HG02840 (cell line): ENCODE measurements around the gene COPB2.

Experiments used
- ATAC-seq: cut with Tn5 transposase; IDR thresholded peaks from one replicate; pipeline ENCODE4 v1.9.1; 2021; ENCODE audit warnings: mild to moderate bottlenecking, moderate library complexity, moderate number of reproducible peaks; ENCODE audit not compliant: unreplicated experiment, low FRiP score

The COPB2 gene

DNA sequence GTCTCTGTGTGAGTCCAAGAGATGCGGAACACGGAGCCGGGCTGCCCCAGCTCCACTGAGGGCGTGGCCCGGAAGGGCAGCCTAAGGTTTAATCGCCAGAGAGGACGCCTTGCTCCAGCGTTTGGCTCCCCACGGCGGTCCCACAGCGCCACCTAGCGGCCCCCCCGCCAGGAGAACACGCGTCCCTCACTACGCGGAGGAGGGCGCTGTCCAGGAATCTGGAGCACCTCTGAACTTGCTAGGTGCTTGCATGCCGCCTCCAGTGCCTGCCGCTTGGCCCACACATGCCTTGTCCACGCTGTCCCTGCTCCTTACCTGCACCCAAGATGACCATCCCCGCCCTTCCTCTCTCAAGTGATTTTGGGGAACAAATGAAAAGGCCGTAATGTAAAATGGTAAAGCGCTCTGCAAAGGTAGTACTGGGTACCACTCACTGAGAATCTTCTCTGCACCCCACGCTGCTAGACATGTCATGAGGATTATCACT, 60.0 kb downstream of the COPB2 start:
- ATAC-seq: peak; percentile 93

DNA sequence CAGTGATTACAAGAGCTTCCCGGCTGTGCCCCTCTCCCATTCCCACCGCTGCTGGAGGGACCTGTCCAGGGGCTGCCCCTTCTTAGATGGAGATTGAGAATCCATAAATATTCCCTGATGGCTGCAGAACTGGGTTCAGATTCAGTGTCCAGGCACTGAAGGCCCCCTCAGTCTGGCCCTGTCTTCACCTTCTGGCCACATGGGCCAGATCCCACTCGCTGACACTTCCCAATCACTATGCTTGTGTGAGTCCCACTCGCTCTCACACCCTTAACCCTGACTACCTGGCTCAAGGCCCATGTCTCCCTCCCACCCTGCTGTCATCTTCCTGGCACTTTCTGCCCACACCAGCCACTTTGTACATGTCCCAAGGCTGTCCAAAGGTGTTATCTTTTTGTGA, 61.1 kb downstream of the COPB2 start:
- ATAC-seq: no peak

DNA sequence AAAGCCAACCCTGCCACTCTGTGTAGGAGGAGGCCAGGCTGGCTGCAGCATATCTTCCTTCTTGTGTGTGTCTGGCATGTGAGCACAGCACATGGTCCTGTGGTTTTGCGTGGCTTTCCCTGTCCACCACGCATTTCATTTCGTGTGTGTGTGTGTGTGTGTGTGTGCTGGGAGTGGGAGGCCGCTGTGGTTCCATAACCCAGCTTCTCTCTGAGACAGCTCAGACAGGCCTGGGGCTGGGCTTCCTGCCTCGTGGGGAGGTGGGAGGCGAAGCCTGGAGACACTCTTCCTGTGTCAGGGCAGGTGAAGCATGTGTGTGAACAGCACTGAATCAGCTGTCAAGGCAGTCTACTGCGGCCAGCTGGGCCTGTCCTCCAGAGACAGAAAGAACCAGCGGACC, 61.6 kb downstream of the COPB2 start:
- ATAC-seq: no peak

DNA sequence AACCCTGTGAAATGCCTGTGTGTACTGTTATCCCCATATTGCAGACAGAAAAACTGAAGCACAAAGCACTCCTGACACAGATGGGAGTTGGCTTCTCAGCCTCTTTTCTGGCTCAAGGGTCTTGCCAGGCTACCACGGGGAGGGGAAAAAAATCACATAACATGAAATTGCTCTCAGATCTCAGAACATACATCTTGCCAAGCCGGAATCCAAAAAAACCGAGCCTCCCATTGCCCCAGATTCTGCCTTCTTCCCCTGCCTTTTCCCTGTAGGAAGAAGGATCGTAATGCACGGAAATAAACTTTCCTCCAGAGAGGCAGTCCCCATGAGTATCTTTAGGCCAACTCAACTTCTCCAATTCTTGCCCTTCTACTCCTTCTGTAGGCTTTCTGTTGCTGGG, 62.2 kb downstream of the COPB2 start:
- no peak for ATAC-seq

DNA sequence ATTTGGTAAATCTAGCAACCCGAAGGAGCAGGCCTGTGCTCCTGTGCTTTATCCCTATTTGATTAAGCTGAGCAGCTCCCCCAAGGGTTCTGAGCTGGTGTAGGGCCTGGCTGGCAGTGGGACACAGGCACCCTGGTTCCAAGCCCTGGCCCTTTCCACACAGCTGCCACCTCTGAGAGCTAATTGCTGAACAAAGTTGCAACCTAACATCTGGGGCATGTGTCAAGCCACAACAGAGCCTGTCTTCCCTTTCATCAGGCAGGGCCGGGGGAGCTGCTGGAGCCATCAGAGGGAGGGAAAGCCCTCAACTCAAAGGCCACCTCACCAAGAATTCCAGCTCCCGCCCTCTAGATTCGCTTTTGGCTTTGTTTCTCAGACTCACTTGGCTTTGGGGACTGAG, 62.7 kb downstream of the COPB2 start:
- no peak for ATAC-seq

DNA sequence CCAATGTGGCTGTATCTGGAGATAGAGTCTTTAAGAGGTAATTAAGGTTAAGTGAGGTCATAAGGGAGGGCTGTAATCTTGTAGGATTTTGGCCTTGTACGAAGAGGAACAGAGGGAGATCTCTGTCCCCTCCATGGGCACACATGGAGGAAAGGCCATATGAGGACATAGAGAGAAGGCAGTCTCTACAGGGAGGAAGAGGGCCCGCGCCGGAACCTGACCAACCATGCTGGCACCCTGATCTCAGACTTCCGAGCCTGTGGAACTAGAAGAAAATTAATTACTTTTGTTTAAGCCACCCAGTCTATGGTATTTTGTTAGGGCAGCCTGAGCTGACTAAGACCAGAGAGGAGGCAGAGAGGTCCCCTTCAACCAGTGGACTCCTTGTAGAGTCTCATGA, 63.3 kb downstream of the COPB2 start:
- ATAC-seq: no peak

DNA sequence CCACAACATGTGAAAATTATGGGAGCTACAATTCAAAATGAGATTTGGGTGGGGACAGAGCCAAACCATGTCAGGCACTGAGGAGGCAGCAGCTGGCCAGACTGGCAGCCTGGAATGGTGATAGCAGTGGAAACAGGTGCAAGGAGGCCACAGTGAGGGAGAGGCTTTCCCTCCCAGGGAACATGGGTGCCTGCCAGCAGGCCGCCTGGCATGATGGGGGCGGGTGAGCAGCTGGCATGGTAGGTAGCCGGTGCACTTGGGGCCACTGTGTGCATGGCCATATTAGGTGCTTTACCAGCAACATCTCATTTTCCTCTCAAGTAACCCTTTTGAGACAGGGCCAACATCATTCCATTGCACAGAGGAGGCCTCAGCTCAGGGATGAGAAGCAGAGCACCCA, 63.9 kb downstream of the COPB2 start:
- ATAC-seq: no peak

DNA sequence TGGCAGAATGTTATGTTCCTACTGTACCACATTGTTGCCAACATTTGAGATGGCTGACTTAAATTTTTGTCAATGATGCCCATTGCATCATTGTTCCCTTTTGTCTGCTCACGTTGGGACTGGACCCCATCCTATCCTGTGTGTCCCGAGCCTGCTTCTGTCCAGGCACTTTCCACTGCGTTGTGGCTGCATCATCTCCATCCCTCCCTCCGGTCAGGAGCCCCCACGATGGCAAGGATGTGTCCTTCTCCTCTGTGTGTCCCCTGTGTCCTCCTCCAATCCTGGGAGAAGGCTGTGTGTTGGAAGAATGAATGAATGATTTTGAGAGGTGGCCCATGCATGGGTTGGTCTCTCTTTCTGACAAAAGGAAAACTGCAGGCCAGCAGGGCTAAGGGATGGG, 65.0 kb downstream of the COPB2 start:
- no peak for ATAC-seq

DNA sequence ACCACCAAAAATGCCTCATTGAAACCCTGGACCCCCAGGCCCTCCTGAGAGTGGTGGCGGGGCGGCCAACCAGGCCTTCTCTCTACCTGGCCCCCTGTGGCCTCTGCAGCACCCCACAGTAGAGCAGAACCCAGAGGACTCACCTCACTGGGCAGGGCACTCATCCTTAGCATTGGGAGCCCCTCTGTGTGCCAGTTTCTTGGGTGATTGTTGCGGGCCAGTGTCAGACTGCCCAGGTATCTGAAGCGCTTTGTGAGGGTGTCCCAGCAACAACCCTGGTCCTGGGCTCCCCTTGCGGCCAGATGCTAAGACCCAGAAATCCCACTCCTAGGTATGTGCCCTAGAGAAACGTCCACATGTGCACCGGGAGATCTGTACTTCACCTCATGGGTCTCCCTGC, 66.3 kb downstream of the COPB2 start:
- no peak for ATAC-seq

DNA sequence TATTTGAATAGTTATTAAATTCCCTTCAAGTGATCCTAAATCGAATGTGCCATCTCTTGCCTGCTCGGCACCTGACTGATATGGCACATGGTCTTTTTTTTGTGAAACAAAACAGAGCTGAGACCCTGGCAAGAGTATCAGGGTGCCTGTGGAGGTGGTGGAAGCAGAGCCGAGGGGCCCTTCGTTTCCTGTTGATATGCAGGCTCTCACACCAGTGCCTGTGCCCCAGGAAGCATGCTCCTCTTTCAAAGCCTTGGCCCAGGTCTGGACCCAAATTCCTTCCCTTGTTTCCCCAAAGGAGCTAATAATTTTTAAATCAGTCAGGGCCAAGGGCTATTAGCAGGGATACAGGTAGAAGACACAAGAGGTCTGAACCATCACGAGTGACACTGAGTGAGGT, 67.1 kb downstream of the COPB2 start:
- no peak for ATAC-seq

DNA sequence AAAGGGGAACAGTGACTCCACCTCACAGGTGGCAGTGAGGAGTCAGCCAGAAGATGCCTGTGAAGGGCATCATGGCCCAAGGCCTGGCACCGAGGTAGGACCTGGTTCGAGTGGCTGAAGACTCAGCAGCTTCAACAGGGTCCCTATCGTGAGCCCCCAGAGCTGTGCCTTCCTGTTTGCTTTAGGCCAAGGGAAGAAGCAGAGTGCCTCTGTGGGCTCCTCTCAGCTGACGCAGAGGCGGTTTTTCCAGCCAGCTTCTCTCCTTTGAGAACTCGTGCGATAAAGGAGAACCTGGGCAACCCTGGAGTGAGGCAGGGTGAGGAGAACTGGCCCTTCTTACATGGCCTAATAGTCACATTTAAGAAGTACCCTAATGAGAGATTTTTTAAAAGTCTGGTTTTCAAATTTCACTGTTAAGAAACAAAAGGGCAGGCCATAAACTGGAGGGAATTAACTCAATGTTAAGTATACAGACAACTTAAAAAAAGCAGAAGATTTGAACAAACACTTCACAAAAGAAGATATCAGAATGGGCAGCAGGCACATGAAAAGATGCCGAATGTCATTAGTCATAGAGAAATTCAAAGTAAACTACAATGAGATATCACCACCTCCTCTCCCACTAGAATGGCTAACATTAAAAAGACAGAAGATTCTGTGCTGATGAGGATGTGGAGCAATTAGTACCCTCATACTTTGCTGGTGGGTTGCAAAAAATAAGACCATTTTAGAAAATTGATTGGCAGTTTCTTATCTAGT, 68.7 kb downstream of the COPB2 start:
- no peak for ATAC-seq

DNA sequence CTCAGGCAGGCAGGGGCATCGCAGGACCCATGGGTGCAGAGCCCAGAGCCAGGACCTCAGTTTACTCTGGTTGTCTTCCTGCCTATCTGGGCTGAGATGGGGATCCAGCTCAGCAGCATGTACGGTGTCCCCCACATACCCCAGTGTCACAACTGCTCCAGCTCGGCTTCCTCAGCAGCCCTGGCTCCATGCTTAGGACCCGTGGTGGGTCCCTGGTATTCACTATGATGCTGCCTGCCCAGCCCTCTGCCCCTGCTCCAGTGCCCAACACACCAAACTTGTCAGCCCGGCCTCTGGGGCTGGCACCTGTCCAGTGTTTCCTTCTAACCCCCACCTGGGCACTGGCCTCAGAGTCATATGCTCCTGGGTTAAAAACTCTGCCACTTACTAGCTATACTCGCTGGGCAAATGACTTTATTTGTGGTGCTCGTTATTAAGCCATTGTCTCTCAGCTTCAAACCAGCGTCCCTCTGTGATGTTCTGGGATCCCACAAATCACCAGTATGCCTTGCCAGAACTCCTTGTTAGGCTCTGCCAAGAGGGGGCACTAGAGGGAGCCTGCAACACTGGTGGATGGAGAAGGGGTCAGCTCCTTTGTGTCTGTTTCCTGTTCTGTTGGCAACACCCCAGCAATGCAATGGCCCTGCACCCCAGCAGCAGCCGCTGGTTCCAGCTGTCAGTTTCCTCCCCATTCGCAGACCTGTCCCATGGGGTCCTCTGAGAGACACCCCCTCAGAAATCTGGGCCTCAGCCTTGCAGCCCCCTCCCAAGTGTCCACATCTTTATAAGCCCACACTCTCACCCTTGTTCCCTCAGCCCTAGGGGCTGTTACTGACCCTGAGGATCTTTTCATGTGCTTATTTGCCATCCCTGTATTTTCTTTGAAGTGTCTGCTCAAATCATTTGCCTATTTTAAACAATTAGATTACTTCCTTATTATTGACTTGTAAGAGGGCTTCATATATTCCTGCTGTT, 69.7 kb downstream of the COPB2 start:
- ATAC-seq: no peak

DNA sequence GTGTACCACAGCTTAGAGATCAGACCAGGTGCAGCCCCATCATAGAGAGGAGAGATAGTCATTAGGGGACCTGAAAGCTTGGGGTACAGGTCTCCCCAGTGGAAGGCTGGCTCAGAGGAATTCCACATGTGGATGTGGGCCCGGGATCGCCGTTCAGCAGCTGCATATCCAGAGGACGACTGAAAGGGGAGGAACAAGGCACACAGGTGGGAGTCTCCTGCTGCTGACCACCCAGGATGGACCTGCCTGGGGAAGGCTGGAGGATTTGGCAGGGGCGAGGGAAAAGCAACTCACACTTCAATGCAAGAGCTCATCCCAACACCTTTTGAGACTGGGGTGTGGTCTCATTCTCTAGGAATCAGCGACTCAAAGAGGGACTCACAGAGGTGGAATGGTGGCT, 70.6 kb downstream of the COPB2 start:
- ATAC-seq: no peak

DNA sequence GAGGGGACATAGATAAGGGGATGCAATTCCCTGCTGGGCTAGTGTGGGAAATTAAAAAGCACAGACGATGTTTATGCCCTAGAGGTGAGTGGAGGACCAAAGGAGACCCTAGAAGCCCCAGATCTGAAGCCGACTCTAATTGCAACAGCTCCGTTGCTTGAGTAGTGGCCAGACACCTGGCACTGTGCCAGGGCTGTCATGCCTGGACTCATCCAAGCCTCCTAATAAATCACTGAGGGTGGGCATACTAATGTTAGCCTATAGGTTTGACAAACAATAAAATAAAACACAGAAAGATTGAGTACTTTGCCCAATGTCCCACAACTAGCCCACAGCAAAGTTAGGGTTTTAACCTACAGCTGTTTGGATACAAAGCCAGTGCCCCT, 71.0 kb downstream of the COPB2 start:
- no peak for ATAC-seq

DNA sequence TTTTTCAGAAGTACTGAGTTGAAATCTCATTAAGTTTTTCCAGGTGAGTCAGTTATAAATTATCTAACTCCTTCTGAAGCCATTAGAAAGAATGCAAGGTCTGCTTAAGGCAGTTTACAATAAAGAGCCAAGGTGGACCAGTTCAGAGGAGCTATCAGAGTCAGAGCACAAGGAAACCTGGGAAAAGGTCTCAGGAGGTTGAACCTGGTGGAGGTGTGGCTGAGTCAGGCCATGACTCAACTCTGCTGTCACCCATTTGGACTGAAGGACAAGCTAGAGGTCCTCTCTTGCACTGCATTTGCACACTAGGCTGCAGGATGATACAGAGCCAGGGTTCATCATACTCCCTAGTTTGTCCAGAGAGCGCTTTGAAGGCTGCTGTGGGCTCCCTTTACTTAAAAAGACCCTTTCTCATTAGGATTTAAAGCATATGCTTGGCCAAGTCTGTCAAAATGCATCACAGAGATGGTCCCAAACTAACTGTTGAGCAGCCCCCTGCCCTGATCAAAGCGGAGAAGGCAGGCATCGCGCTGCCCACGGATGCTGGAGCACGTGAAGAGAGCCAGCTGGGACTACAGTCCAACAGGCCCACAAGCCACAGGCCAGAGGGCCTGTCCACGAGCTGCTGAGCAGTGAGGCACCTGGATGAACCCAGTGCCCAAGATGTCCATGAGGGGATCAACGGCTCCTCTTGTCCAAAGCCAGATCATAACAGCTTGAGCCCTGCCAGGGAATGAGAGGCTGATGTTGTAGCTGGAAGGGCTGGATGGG, 71.6 kb downstream of the COPB2 start:
- no peak for ATAC-seq

DNA sequence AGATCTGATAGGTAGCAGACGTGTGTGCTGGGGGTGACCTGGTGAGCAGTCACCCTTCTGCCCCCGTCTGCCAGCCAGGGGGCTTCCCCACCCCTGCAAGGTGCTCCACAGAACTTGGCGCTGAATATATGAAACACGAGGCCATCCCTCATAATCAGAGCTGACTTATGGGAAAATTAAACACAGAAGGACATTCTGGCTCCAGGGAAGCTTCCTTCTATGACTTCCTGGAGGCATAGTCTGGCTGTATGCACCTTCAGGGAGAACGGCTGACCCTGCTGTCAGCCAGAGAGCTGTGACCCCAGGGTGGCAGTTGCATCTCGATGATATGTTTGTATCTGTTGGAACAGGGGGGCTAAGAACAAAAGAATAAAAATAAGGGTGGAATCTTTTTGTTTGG, 72.2 kb downstream of the COPB2 start:
- no peak for ATAC-seq

DNA sequence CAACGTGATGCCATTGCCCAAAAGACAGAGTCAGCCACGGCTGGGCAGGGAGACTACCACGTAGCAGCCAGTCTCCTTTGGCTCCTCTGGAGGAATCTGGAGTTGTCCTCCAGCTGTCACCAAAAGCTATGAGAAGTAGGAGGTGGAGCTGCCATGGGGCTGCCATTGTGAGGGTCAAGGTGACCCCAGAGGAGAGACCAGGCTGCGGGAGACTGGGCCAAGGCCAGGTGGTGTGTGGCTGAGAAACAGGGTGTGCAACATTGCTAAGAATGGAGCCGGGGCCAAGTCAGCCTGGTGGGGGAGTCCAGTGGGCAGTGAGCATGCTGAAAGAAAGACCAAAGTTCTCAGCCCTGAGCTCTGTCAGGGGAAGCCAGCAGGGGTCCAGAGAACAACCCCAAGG, 75.5 kb downstream of the COPB2 start:
- ATAC-seq: no peak

DNA sequence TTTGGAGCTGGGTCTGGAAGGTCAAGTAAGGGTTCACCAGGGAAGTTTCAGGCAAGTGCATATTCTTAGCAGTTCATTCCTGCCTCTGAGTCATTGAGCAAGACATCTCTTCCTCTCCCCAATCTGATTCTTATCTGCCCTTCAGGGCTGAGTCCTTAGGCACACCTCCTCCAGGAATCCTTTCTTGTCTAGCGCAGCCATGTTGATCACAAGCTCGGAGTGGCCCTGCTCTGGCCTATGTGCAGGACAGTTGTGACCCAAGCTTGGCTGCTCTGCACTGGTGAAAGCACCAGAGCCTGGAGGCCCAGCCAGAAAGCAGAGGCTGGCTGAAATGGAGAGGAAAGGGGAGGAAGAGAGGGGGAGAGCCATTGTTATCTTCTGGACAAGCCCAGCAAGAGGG, 76.5 kb downstream of the COPB2 start:
- ATAC-seq: no peak

DNA sequence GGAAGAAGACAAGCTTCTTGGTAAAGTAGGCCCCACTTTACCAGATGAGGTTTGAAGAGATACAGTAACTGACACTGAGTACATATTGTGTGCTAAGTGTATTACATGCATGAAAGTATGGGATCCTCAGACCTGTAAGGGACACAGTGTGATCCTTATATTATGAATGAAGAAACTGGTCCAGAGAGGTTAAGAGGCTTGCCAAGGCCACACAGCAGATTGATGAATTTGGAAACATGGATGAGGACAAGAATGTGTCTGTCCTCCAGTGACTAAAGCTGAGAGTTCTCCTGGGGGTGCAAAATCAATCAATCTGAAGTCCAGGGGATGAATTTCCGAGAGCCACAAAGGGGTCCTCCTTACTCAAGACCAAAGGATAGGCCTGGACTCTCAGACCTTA, 77.0 kb downstream of the COPB2 start:
- ATAC-seq: no peak

DNA sequence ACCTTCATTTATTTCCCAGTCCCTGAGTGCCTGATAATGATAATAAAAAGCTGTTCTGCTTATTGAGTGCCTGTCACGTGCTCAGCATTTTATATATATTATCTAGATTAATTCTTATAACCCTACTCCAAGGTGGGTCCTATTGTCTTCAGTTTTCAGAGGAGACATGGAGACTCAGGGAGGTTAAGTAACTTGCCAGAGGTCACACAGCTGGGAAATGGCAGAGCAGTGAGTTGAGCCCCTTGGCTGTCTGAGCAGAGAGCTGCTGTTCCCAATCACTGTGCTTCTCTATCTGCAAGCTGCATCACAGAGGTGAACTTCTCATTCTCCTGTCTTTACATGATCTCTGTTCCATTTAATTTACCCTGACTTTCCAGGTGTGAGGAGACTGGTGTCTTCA, 77.9 kb downstream of the COPB2 start:
- ATAC-seq: no peak

DNA sequence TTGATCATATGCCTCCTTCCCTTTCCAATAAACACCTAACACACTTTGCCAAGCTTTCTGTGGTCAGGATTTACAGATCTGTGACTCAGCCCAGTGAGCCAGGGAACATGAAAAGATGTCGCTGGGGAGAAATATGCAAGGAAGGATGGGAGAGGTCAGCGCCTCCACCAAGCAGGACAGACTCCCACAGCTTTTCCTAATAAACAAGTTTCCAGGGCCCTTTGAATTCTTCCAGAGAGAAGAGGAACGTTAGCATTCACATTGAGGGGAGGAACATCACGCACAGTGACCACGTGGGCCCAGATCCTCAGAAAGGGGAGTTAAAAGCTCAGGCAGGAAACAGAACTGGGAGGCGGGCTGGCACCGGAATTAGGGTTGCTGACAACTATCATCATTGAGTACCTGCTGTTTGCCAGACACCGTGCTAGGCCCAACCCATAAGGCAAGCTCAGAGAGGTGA, 78.9 kb downstream of the COPB2 start:
- ATAC-seq: no peak
